ENCODE results near the gene ENKUR.

GRCh38 chr10:24959382-24959730 is 56.6 kb downstream of the ENKUR start:
- TF ChIP-seq, protein P1, sequence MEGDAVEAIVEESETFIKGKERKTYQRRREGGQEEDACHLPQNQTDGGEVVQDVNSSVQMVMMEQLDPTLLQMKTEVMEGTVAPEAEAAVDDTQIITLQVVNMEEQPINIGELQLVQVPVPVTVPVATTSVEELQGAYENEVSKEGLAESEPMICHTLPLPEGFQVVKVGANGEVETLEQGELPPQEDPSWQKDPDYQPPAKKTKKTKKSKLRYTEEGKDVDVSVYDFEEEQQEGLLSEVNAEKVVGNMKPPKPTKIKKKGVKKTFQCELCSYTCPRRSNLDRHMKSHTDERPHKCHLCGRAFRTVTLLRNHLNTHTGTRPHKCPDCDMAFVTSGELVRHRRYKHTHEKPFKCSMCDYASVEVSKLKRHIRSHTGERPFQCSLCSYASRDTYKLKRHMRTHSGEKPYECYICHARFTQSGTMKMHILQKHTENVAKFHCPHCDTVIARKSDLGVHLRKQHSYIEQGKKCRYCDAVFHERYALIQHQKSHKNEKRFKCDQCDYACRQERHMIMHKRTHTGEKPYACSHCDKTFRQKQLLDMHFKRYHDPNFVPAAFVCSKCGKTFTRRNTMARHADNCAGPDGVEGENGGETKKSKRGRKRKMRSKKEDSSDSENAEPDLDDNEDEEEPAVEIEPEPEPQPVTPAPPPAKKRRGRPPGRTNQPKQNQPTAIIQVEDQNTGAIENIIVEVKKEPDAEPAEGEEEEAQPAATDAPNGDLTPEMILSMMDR (IDR thresholded peaks at IDR 0.05; ENCODE audit: low read depth, low read length, missing input control): no peak
- TF ChIP-seq RAD21 (IDR thresholded peaks at IDR 0.05): no peak
- TF ChIP-seq FOXA1 (IDR thresholded peaks at IDR 0.05): no peak
- TF ChIP-seq SP1 (IDR thresholded peaks at IDR 0.05): no peak
- TF ChIP-seq REST (IDR thresholded peaks at IDR 0.05): no peak
- TF ChIP-seq, protein P2, sequence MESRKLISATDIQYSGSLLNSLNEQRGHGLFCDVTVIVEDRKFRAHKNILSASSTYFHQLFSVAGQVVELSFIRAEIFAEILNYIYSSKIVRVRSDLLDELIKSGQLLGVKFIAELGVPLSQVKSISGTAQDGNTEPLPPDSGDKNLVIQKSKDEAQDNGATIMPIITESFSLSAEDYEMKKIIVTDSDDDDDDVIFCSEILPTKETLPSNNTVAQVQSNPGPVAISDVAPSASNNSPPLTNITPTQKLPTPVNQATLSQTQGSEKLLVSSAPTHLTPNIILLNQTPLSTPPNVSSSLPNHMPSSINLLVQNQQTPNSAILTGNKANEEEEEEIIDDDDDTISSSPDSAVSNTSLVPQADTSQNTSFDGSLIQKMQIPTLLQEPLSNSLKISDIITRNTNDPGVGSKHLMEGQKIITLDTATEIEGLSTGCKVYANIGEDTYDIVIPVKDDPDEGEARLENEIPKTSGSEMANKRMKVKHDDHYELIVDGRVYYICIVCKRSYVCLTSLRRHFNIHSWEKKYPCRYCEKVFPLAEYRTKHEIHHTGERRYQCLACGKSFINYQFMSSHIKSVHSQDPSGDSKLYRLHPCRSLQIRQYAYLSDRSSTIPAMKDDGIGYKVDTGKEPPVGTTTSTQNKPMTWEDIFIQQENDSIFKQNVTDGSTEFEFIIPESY (IDR thresholded peaks at IDR 0.05): no peak
- TF ChIP-seq RXRA (IDR thresholded peaks at IDR 0.05): no peak
- TF ChIP-seq EGR1 (IDR thresholded peaks at IDR 0.05; ENCODE audit: low read depth in 2 of 2): no peak
- TF ChIP-seq, protein P3, sequence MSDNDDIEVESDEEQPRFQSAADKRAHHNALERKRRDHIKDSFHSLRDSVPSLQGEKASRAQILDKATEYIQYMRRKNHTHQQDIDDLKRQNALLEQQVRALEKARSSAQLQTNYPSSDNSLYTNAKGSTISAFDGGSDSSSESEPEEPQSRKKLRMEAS (IDR thresholded peaks at IDR 0.05): no peak
- TF ChIP-seq JUND (IDR thresholded peaks at IDR 0.05): no peak
- TF ChIP-seq, protein P4, sequence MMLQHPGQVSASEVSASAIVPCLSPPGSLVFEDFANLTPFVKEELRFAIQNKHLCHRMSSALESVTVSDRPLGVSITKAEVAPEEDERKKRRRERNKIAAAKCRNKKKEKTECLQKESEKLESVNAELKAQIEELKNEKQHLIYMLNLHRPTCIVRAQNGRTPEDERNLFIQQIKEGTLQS (IDR thresholded peaks at IDR 0.05): no peak
- no peak for TF ChIP-seq TAF1 (conservative IDR thresholded peaks at IDR 0.05)
- TF ChIP-seq HNF4G (IDR thresholded peaks at IDR 0.05): no peak
- TF ChIP-seq YY1 (IDR thresholded peaks at IDR 0.05): no peak

Data from liver (tissue), 3 donors.